Glutamatergic neuron (in vitro differentiated cells): ENCODE results near the gene RPS6KA2. TPM values are rescaled to one million over a fixed set of nuclear protein-coding genes. Genes with fewer than 3 reads are reported as not detected.

Experiments used
- DNase-seq: peaks from one replicate; pipeline ENCODE4 v3.0.0; 2022
- H3K27ac Mint-ChIP-seq: one replicate; pipeline ENCODE4 v1.8.0; 2020; ENCODE audit warnings: mild to moderate bottlenecking, mixed read lengths, inconsistent platforms; ENCODE audit not compliant: unreplicated experiment
- H3K27me3 Mint-ChIP-seq: one replicate; pipeline ENCODE4 v1.8.0; 2020; ENCODE audit warnings: mild to moderate bottlenecking, moderate library complexity, mixed read lengths, inconsistent platforms; ENCODE audit not compliant: unreplicated experiment
- H3K36me3 Mint-ChIP-seq: one replicate; pipeline ENCODE4 v1.8.0; 2020; ENCODE audit warnings: mild to moderate bottlenecking, mixed read lengths, inconsistent platforms; ENCODE audit not compliant: unreplicated experiment
- H3K4me1 Mint-ChIP-seq: one replicate; pipeline ENCODE4 v1.8.0; 2020; ENCODE audit warnings: mild to moderate bottlenecking, low read depth, mixed read lengths, inconsistent platforms; ENCODE audit not compliant: unreplicated experiment
- H3K4me3 Mint-ChIP-seq: one replicate; pipeline ENCODE4 v1.8.0; 2020; ENCODE audit warnings: mild to moderate bottlenecking, mixed read lengths, inconsistent platforms; ENCODE audit not compliant: unreplicated experiment
- H3K9me3 Mint-ChIP-seq: one replicate; pipeline ENCODE4 v1.8.0; 2020; ENCODE audit warnings: mild to moderate bottlenecking, moderate library complexity, mixed read lengths, inconsistent platforms; ENCODE audit not compliant: unreplicated experiment
- CTCF ChIP-seq: fragments of 200-600 bp; sonication (generic); IDR thresholded peaks from one replicate; pipeline ENCODE4 v1.5.0; 2021; ENCODE audit not compliant: partially characterized antibody, unreplicated experiment
- total RNA-seq: library from RNA; stranded (reverse); fragmentation: NEBNext Ultra II Directional; extraction: Animal tissue kit (Norgen Biotek cat#: 25700); gene quantifications from one replicate; pipeline ENCODE4 v1.2.1, GENCODE V29; 2021; ENCODE audit not compliant: unreplicated experiment

The RPS6KA2 gene
- total RNA-seq, 1 donor from 2014 or later, result 109 TPM

GRCh38 chr6:166419286-166419685 is 207.8 kb downstream of the RPS6KA2 start:
- no peak for DNase-seq
- no peak for TF ChIP-seq CTCF
- Mint-ChIP-seq H3K9me3 (peaks cover 14% of the 10 kb centered on the region), H3K27me3 (peaks cover 9% of the 10 kb centered on the region), H3K27ac (no peak overlapping the region), H3K36me3 (peaks cover 20% of the 10 kb centered on the region), H3K4me3 (no peak overlapping the region), H3K4me1 (peaks cover 28% of the 10 kb centered on the region)

- Mint-ChIP-seq H3K27ac (no peak overlapping the region), H3K9me3 (peaks cover 16% of the 10 kb centered on the region), H3K4me1 (peaks cover 25% of the 10 kb centered on the region), H3K27me3 (peaks cover 9% of the 10 kb centered on the region), H3K4me3 (no peak overlapping the region), H3K36me3 (peaks cover 20% of the 10 kb centered on the region)
- no peak for DNase-seq
- TF ChIP-seq CTCF, result no peak
Observed at GRCh38 chr6:166418691-166419143, 208.3 kb downstream of the RPS6KA2 start.

DNA sequence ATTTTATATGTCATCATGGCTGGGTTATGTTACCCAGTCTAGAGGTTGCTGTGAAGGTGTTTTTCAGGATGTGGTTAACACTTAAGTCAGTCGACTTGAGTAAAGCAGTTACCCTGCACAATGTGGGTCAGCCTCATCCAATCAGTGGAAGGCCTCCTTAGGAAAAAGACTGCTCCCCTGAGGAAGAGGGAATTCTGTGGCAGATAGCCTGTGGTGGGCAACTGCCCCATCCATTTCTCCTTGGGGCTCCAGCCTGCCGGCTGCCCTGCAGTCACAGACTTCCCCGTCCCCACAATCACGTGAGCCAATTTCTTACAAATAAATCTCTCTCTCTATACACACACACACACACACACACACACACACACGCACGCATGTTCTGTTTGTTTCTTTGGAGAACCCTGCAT is 209.8 kb downstream of the RPS6KA2 start:
- no peak for TF ChIP-seq CTCF
- Mint-ChIP-seq H3K9me3 (peaks cover 14% of the 10 kb centered on the region), H3K4me3 (no peak overlapping the region), H3K27me3 (peaks cover 9% of the 10 kb centered on the region), H3K4me1 (peaks cover 23% of the 10 kb centered on the region), H3K36me3 (peaks cover 20% of the 10 kb centered on the region), H3K27ac (peak overlapping the region; percentile 80)
- peak; percentile 45 for DNase-seq

- Mint-ChIP-seq H3K27ac (peak overlapping the region; percentile 62), H3K27me3 (peaks cover 9% of the 10 kb centered on the region)
Observed at GRCh38 chr6:166415833-166416347, 211.2 kb downstream of the RPS6KA2 start.

More at GRCh38 chr6:166415833-166416347, 211.2 kb downstream of the RPS6KA2 start:
- H3K4me3 Mint-ChIP-seq, result no peak overlapping the region
- peaks cover 25% of the 10 kb centered on the region for H3K4me1 Mint-ChIP-seq
- no peak for DNase-seq
- peaks cover 20% of the 10 kb centered on the region for H3K36me3 Mint-ChIP-seq
- peaks cover 14% of the 10 kb centered on the region for H3K9me3 Mint-ChIP-seq
- TF ChIP-seq CTCF, result no peak
